GM06990 (cell line): ENCODE results near the gene AIDA.
A peak's percentile ranks its signal among the peaks of the same experiment; 100 is the strongest.

Experiments
- DNase-seq: peaks from one replicate; pipeline ENCODE4 v3.0.0-alpha.2; 2011; ENCODE audit not compliant: insufficient read length; ENCODE audit errors: extremely low read depth
- H3K27me3 ChIP-seq: replicated peaks from 2 replicates; pipeline ENCODE4 v1.6.0; 2011; ENCODE audit warnings: low read length; ENCODE audit not compliant: control insufficient read depth, insufficient read depth
- H3K36me3 ChIP-seq: 2 replicates; pipeline ENCODE4 v1.5.1; 2011; ENCODE audit warnings: low read length; ENCODE audit not compliant: control insufficient read depth, insufficient read depth
- H3K4me3 ChIP-seq: replicated peaks from 2 replicates; pipeline ENCODE4 v1.5.1; 2011; ENCODE audit warnings: low read depth, mild to moderate bottlenecking, control low read depth, low read length
- TF ChIP-seq, protein P1 (sequence below): IDR thresholded peaks from 2 replicates; pipeline ENCODE4 v1.5.1; 2011; ENCODE audit warnings: low read length, control low read depth, mild to moderate bottlenecking, inconsistent platforms; ENCODE audit not compliant: insufficient read depth, poor library complexity, severe bottlenecking

AIDA gene

GRCh38 chr1:222644636-222644980, 67.7 kb downstream of the AIDA start:
- no peak for DNase-seq

DNA sequence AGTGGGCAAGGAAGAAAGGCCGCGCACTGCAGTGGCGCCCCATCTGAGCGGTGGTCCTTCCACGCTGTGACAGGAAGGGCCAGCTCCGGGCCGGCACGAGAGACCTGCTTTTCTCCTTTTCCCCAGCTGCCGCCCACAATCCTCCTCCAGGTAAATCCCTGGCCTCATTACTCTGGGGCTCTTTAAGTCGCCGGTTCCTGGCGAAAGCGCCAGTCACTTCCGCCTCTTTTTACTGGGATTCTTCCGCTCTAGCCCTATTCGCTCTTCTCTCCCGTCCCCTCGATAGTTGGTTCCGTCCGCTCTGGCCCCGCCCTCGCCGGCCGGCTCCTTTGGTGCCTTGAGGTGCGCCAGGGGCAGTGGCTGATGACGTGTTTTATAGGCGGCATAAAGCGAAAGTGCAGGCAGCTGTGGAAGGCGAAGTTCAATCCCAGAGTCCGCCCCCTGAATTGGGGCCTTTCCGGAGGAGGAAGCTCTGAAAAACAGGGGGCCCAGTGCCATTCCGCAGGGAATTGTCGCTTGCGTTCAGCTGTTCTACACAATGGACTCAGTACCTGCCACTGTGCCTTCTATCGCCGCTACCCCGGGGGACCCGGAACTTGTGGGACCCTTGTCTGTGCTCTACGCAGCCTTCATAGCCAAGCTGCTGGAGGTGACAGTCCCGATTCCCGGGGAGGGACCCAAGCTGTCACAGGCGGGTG, 68.2 kb downstream of the AIDA start:
- TF ChIP-seq, protein P1, sequence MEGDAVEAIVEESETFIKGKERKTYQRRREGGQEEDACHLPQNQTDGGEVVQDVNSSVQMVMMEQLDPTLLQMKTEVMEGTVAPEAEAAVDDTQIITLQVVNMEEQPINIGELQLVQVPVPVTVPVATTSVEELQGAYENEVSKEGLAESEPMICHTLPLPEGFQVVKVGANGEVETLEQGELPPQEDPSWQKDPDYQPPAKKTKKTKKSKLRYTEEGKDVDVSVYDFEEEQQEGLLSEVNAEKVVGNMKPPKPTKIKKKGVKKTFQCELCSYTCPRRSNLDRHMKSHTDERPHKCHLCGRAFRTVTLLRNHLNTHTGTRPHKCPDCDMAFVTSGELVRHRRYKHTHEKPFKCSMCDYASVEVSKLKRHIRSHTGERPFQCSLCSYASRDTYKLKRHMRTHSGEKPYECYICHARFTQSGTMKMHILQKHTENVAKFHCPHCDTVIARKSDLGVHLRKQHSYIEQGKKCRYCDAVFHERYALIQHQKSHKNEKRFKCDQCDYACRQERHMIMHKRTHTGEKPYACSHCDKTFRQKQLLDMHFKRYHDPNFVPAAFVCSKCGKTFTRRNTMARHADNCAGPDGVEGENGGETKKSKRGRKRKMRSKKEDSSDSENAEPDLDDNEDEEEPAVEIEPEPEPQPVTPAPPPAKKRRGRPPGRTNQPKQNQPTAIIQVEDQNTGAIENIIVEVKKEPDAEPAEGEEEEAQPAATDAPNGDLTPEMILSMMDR, result no peak
- DNase-seq, result peak; percentile 99
- Histone ChIP-seq H3K36me3 (no peaks in the 10 kb centered on the region), H3K4me3 (peak overlapping the region; percentile 84), H3K27me3 (no peaks in the 10 kb centered on the region)

More at GRCh38 chr1:222644636-222644980, 67.7 kb downstream of the AIDA start:
- TF ChIP-seq, protein P1, result no peak
- Histone ChIP-seq H3K36me3 (no peaks in the 10 kb centered on the region), H3K4me3 (peak overlapping the region; percentile 84), H3K27me3 (no peaks in the 10 kb centered on the region)

DNA sequence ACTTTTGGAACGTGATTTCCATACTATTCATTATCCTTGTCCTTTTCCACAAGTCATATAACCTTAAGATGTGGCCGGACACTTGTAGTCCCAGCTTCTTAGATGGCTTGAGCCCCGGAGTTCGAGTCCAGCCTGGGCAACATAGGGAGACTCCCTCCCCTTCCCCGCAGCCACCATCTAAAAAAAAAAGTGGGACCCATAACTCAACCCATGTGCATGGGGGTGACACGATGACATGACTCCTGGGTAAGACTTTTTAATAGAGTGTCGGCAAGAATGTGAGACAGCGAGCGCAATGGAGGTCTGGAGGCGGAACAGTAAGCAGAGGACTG, 68.7 kb downstream of the AIDA start:
- H3K4me3 ChIP-seq, result peak overlapping the region; percentile 84
- DNase-seq, result no peak
- no peaks in the 10 kb centered on the region for H3K36me3 ChIP-seq
- TF ChIP-seq, protein P1, result no peak
- H3K27me3 ChIP-seq, result no peaks in the 10 kb centered on the region

DNA sequence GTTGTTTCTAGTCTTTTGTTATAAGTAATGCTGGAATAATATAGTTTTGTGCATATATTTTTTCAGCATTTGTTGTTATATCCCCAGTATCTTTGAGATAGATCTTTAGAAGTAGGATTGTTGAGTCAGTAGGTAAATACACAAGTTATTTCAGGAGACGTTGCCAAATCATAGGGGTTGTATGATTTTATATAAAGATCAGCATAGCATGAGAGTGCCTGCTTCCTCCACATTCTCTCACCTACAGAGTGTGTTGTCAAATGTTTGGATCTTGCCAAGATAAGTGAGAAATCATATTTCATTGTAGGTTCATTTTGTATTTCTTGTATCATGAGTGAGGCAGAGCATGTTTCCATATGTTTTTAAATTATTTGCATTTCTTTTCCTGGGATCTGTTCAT, 69.8 kb downstream of the AIDA start:
- TF ChIP-seq, protein P1, result no peak
- Histone ChIP-seq H3K4me3 (no peak overlapping the region), H3K27me3 (no peaks in the 10 kb centered on the region)

DNA sequence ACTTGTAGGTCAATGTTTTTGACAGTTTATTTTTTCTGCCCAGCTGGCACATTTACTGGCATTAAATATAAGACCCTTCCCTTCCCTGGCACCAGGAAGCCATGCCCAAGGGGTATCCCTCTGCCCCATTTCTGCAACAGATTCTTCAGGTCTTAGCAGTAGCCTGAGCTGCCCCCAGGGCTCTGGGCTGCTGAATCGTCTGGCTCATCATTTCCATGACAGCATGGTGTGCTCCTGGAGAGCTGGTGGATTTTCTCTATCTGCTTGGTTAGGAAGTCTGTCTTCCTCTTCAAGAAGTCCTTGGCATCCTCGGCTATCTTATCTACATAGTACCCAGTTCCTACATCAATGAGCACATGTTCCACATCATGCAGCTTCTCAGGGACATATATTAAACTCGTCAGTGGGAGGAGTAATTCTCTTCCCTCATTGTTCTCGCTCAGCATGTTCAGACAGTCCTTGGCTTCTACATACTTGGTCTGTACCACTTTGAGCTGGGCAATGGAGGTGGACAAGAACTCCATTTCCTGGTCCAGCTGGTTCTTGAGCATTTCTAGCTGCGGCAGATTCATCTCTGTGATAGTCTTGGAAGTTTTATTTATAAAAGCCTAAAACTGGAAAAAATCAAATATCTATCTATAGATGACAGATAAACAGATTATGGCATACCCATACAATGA, 70.9 kb downstream of the AIDA start:
- no peak for DNase-seq
- Histone ChIP-seq H3K36me3 (no peaks in the 10 kb centered on the region), H3K4me3 (no peak overlapping the region), H3K27me3 (no peaks in the 10 kb centered on the region)
- TF ChIP-seq, protein P1, result no peak

More for the DNA sequence above, 69.8 kb downstream of the AIDA start:
- H3K36me3 ChIP-seq, result no peaks in the 10 kb centered on the region
- no peak for DNase-seq
